Gastroesophageal sphincter (tissue), 4 donors: ENCODE data around the gene NBEA. TPM values are rescaled to one million over a fixed set of nuclear protein-coding genes. Genes with fewer than 3 reads are reported as not detected.

Experiments
- ATAC-seq: fragments of 150-250 bp; one replicate; pipeline ENCODE4 v1.9.1; 2016; ENCODE audit warnings: mild to moderate bottlenecking, moderate library complexity
- H3K27ac ChIP-seq, 4 donors: fragments of 200-600 bp; sonication (generic) in 3 of 4; 1 replicate in 3 of 4; 2 replicates in 1 of 4; pipeline ENCODE4 v1.5.1; 2016 to 2019
- H3K27me3 ChIP-seq: fragments of 200-600 bp; sonication (generic); one replicate; pipeline ENCODE4 v1.5.1; 2019
- H3K36me3 ChIP-seq, 2 donors: fragments of 200-600 bp; sonication (generic); one replicate each; pipeline ENCODE4 v1.5.1; 2019; ENCODE audit warnings: control low read depth in 1 of 2
- H3K4me1 ChIP-seq, 3 donors: fragments of 200-600 bp; sonication (generic); 1 replicate in 2 of 3; 2 replicates in 1 of 3; pipeline ENCODE4 v1.5.1; 2016 to 2019; ENCODE audit warnings: control low read depth in 2 of 3
- H3K4me3 ChIP-seq, 2 donors: fragments of 200-600 bp; sonication (generic); one replicate each; pipeline ENCODE4 v1.5.1; 2019; ENCODE audit warnings: mild to moderate bottlenecking in 1 of 2, moderate library complexity in 1 of 2
- H3K9me3 ChIP-seq, 3 donors: fragments of 200-600 bp; sonication (generic); one replicate each; pipeline ENCODE4 v1.5.1; 2017 to 2019; ENCODE audit warnings: control low read depth in 2 of 3
- EP300 ChIP-seq: sonication (generic); formaldehyde crosslinking; IDR thresholded peaks from one replicate; pipeline ENCODE4 v1.6.1; 2017; ENCODE audit warnings: antibody characterized with exemption, mild to moderate bottlenecking
- POLR2A ChIP-seq, 2 donors: fragments of 450-650 bp; IDR thresholded peaks; one replicate each; pipeline ENCODE4 v1.6.1; 2017; ENCODE audit warnings: antibody characterized with exemption in 2 of 2, mild to moderate bottlenecking in 2 of 2, moderate library complexity in 1 of 2
- POLR2AphosphoS5 ChIP-seq: sonication (generic); formaldehyde crosslinking; IDR thresholded peaks from one replicate; pipeline ENCODE4 v1.6.1; 2017; ENCODE audit warnings: antibody characterized with exemption
- WGBS, 2 donors: methylation state at CpG; one replicate each; pipeline ENCODE4 v1.1.5; 2018; ENCODE audit warnings: low coverage in 1 of 2; 5-methylcytosine and 5-hydroxymethylcytosine counted together
- total RNA-seq, 4 donors: library from RNA; depleted of rRNA; stranded (reverse); fragments of >200 nt; gene quantifications; one replicate each; pipeline ENCODE4 v1.1.0, GENCODE V29; 2016
- TF ChIP-seq, protein P1 (sequence below), 4 experiments: fragments of 200-600 bp in 2 of 4; fragments of 450-650 bp in 2 of 4; sonication (generic) in 1 of 4; IDR thresholded peaks; one replicate each; pipeline ENCODE4 v1.5.1; 2017 to 2019; ENCODE audit warnings: antibody characterized with exemption in 4 of 4, mild to moderate bottlenecking in 2 of 4, moderate library complexity in 2 of 4

The NBEA gene
- total RNA-seq, 4 donors from 2014 or later, result 24.8 to 52.1 (median 35.4) TPM

DNA sequence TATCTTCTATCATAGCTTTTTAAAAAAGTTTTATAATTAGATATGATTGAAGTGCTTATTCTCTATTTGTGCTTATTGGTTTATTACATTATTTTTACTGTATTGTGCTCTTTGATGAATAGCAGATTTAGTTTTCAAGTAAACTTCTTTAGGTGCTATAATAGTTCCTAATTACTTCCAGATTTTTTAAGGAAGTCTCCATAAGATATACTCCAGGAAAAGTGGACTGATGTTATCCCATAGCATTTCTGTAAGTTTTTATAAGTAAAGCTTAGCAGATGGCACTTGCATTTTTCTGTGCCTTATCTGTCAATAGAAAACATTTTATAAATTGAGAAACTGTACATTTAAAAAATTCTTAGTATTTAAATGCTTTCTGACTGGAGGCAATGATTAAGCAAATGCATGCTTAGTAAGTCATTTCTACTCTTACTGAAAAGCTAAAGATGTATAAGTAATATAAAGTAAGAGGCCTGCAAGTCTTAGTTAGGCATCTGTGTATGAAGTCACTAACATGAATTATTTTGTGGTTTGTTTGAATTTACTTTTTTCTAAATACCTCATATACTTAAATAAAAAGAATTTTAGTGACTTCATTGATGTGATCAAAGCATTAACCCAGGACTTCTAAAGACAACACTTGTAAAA is 351.6 kb downstream of the NBEA start:
- Histone ChIP-seq H3K9me3 (no peaks in the 10 kb centered on the region), H3K27me3 (no peaks in the 10 kb centered on the region), H3K4me3 (no peak overlapping the region), H3K36me3 (no peaks in the 10 kb centered on the region), H3K4me1 (no peaks in the 10 kb centered on the region), H3K27ac (no peak overlapping the region)
- TF ChIP-seq, protein P1, sequence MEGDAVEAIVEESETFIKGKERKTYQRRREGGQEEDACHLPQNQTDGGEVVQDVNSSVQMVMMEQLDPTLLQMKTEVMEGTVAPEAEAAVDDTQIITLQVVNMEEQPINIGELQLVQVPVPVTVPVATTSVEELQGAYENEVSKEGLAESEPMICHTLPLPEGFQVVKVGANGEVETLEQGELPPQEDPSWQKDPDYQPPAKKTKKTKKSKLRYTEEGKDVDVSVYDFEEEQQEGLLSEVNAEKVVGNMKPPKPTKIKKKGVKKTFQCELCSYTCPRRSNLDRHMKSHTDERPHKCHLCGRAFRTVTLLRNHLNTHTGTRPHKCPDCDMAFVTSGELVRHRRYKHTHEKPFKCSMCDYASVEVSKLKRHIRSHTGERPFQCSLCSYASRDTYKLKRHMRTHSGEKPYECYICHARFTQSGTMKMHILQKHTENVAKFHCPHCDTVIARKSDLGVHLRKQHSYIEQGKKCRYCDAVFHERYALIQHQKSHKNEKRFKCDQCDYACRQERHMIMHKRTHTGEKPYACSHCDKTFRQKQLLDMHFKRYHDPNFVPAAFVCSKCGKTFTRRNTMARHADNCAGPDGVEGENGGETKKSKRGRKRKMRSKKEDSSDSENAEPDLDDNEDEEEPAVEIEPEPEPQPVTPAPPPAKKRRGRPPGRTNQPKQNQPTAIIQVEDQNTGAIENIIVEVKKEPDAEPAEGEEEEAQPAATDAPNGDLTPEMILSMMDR (IDR thresholded peaks at IDR 0.05), result no peak
- TF ChIP-seq EP300 (no peak), POLR2AphosphoS5 (no peak), POLR2A (IDR thresholded peaks at IDR 0.05) (no peak)
- no peak for ATAC-seq

DNA sequence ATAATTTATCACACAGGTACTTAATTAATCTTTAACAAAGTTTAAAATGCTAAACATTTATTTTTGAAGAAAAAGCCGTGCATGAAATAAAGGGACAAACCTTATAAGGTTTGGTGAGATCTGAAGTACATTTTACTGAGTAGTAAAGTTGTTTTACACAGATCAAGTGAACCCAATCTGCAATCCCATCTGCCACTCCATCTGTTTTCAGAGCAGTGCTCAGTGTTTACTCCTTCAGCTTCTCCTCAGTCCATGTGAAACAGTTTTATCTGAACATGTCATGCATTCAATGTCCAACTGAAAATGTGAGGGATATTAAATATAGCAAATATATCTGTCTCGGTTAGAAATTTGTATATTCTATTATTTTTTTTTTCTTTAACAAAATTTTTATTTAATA is 367.6 kb downstream of the NBEA start:
- no peak overlapping the region for H3K27ac ChIP-seq
- no peaks in the 10 kb centered on the region for H3K4me1 ChIP-seq
- TF ChIP-seq, protein P1 (IDR thresholded peaks at IDR 0.05), result no peak
- TF ChIP-seq POLR2A (IDR thresholded peaks at IDR 0.05) (no peak), EP300 (no peak), POLR2AphosphoS5 (no peak)
- ATAC-seq, result no peak
- no peaks in the 10 kb centered on the region for H3K27me3 ChIP-seq
- no peaks in the 10 kb centered on the region for H3K9me3 ChIP-seq
- 89 to 100% methylated on average over 2 of the region's 2 CpGs for WGBS, 2 donors
- H3K36me3 ChIP-seq, result no peaks in the 10 kb centered on the region
- H3K4me3 ChIP-seq, result no peak overlapping the region

DNA sequence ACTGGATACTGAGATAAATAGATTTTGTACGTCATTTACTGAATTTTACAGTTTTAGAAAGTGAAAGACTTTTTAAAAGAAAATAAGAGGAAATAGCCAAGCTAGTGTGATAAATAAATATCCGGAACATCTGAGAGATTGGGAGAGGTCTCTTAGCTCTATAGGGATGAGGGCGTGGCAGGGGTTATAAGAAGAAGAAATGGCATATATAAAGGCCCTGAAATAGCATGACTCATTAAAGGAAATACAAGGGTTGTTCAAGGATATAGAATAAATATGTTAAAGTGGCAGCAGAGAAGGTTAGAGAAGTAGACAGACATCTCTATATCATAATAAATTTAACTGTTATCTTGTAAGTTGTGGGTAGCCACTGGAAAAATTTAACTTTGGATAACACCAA is 390.1 kb downstream of the NBEA start:
- no peak for ATAC-seq
- Histone ChIP-seq H3K4me1 (no peaks in the 10 kb centered on the region), H3K27ac (no peak overlapping the region), H3K4me3 (no peak overlapping the region), H3K9me3 (no peaks in the 10 kb centered on the region), H3K27me3 (no peaks in the 10 kb centered on the region), H3K36me3 (no peaks in the 10 kb centered on the region)
- TF ChIP-seq POLR2A (IDR thresholded peaks at IDR 0.05) (no peak), POLR2AphosphoS5 (no peak), EP300 (no peak)
- TF ChIP-seq, protein P1 (IDR thresholded peaks at IDR 0.05), result no peak
- 92 to 94% methylated on average over 3 of the region's 3 CpGs for WGBS, 2 donors

DNA sequence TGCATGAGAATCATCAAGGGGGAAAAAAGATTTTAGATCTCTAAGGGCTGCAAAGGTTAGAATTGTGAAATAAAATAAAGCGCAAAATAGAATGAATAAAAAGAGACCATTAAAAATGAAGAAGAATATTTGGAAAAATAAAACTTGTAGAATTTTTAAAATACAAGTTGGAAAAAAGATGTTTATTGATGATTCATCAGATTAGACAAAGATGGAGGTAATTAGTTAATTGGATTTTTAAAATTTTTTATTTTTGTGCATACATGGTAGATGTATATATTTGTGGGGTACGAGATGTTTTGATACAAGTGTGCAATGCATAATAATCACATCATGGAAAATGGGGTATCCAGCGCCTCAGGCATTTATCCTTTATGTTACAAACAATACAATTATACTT is 391.1 kb downstream of the NBEA start:
- ATAC-seq, result no peak
- TF ChIP-seq EP300, result no peak
- TF ChIP-seq, protein P1 (IDR thresholded peaks at IDR 0.05), result no peak
- TF ChIP-seq POLR2AphosphoS5, result no peak
- TF ChIP-seq POLR2A (IDR thresholded peaks at IDR 0.05), result no peak
- Histone ChIP-seq H3K27ac (no peak overlapping the region), H3K4me1 (no peaks in the 10 kb centered on the region), H3K27me3 (no peaks in the 10 kb centered on the region), H3K9me3 (no peaks in the 10 kb centered on the region), H3K4me3 (no peak overlapping the region), H3K36me3 (no peaks in the 10 kb centered on the region)
- 96 to 97% methylated on average over 2 to 3 of the region's 3 CpGs for WGBS, 2 donors

DNA sequence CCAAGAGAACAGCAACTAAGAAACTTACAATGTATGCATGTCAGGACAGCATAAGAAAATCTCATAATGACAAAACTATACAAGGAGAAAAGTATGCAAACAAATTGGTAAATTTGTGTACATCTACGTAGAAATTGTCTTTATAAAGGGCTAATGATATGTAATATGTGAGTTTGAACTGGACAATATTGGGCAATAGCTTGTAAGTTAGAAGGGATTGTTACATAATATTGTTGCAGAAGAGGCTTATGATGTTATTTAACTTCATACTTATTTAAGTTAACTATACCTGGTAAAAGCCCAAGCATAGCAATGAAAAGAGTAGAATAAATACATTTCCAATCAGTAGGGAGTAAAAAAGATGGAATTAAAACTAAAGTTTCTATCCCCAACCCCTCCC is 400.4 kb downstream of the NBEA start:
- Histone ChIP-seq H3K9me3 (no peaks in the 10 kb centered on the region), H3K36me3 (no peaks in the 10 kb centered on the region), H3K4me3 (no peak overlapping the region), H3K27me3 (no peaks in the 10 kb centered on the region), H3K4me1 (no peaks in the 10 kb centered on the region), H3K27ac (no peak overlapping the region)
- no peak for ATAC-seq
- 82 to 90% methylated on average over 1 of the region's 1 CpG for WGBS, 2 donors
- TF ChIP-seq POLR2AphosphoS5 (no peak), EP300 (no peak), POLR2A (IDR thresholded peaks at IDR 0.05) (no peak)
- TF ChIP-seq, protein P1 (IDR thresholded peaks at IDR 0.05), result no peak
